GM19328 (cell line): Measurements from ENCODE around the gene MUC15.

Experiments
- ATAC-seq: cut with Tn5 transposase; IDR thresholded peaks from one replicate; pipeline ENCODE4 v1.9.1; 2021; ENCODE audit warnings: mild to moderate bottlenecking, moderate library complexity; ENCODE audit not compliant: unreplicated experiment

Gene MUC15

DNA sequence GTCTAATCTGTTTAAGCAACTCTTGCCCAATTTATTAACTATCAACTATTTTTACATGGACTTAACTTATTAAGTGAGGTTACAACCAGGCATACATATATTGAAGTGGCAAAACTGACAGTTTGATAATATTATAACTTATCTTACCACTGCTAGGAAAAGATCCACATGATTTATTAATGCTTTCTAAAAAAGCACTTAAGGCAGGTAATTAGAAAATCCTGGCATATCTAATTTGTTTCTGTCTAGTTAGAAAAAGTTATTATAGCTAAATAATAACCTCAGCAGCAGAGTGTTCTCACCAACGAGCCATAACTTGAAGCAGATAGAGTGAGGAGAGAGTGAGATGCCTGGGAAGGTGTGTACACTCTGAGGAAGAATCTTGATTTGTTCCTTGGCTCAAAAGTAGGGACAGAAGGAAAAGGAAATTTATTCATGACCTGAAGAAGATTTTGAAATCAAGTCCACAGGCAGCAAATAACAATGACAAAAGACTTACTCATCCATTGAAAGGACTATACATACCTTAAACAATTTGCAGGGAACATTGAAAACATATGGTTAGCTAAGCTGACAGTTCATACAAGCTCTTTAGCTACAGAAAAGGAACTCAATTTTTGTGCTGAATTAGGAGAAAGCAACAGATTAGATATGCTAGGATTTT, 7.1 kb upstream of the MUC15 start:
- no peak for ATAC-seq

DNA sequence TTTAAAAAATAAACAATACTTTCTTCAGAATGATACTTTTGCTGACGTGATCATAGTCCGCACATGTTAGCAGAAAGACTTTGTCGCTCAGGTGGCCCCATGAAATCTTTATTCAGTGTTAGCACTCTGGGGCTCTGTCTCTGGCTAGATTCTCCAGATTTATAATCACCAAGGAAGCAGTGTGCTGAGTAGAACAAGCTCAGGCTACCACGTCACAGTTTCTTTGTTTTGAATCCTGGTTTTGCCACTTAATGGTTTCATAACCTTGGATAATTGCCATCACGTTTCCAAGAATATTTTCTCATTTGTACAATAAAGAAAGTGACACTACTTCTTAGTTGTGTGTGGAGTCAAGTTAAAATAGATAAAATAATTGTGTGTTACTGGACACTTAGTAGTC, 3.9 kb upstream of the MUC15 start:
- no peak for ATAC-seq

DNA sequence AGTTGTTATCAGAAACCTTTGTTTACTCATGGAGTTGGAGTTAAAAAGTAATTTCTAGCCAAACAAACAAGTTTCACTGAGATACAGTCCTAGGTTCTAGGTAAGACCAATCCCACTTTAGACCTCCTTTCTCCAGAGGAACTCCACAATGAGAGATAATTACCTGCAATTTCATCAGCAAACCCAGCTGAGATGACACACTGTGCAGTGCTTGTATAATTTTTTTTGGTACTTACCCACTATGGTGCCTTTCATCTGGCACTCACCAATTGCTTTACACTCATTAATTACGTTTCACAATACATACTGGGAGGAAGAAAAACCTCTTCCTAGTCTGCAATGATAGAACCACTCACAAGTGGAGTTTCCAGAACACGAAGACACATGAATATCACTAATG, 1.8 kb upstream of the MUC15 start:
- no peak for ATAC-seq

DNA sequence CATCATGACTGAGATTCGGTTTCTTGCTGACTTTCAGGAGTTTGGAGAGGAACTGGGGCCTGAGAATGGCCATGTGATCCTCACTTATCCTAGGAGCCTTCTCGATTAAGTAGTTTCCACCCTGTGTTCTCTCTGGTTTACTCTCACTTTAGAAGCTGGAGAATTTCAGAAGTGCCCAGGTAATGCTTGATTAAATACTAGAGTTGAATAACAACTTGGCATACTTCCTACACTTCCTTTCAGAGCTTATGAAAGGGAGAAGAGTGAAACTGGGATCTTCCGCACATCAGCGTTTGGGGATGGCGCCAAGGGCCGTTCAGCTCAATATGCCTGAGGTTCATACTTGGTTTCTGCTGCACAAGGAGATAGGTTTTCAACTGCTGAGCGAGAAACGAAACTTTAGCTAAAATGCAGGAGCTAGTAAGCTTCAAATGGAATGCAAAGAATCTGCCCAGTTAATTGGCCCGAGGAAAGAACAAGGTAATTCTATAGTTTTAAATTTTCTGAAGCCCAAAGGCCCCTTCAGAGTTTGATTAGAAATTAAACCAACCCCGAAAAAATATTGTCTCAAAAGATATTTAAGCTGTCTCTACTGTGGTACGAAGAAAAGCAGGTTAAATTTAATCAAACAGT, 823 bp upstream of the MUC15 start:
- no peak for ATAC-seq

DNA sequence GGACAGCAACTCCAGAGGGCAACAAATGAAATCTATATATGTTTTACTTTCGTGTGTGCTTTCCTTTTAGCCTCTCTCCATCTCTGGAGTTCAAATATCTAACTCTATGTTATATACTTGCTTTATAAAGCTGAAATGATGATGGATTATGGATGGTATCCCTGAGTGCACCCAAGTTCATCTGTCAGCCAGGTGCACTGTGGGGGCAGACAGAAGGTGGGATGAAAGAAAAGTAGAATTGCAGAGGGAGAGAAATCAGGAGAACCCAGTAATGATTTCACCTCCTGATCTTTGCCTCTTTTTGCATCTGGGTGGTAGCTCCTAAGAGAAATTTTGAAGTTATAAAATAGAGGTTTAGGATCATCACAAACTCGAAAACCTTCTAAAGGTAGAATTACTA, 2.4 kb downstream of the MUC15 start:
- no peak for ATAC-seq

DNA sequence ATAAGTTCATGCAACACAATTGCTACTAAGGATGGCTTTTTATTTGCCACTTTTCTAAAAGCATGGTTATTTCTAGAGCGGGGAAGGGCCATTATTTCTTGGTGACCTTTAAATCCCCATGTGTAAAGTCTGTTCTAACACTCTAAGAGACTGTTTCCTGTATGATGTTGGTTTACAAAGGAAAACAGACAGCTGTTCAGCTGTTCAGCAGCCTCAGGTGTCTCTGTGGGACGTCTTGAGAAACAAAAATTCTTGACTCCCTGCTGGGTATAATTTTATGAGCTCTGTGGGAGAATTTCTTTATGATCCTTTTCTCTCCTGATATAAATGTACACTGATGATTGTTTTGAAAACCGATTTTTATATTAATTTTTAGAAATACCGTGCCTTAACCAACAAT, 13.9 kb downstream of the MUC15 start:
- ATAC-seq, result no peak

DNA sequence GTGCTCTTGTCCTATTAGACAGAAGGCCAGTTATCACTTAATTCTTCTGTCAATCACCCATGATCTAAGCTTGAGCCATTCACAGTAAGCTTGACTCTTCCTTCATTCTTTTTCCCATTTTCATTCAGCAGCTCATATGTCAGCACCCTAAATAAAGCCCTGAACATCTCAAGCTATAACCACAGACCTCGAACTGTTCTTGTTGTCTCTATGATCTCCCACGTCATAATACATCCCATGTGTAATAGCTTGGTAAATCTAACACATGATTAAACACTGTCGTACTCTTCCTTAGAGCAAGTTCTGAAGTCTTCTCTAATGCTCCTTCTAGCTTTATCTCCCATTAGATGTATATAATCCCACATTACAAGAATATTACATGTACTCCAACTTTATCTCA, 14.4 kb downstream of the MUC15 start:
- ATAC-seq, result no peak

DNA sequence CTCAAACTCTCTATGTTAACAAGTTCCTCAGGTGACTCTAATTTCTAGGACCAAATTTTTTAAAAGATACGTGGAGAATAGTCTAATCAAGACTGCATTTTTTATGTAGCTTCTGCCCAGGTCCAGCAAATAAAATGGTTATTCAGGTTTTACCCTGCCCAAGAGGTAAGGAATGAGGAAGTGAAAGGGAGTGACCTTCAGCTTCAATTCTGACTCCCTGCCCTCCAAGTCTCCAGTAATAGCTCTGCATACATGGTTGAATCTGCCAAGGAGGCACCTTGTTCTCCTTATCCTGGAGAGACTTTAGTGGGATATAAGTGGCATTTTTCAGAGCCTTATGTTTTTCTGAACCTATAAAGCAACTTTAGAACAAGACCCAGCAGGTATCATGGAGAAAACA, 15.5 kb downstream of the MUC15 start:
- ATAC-seq, result no peak

DNA sequence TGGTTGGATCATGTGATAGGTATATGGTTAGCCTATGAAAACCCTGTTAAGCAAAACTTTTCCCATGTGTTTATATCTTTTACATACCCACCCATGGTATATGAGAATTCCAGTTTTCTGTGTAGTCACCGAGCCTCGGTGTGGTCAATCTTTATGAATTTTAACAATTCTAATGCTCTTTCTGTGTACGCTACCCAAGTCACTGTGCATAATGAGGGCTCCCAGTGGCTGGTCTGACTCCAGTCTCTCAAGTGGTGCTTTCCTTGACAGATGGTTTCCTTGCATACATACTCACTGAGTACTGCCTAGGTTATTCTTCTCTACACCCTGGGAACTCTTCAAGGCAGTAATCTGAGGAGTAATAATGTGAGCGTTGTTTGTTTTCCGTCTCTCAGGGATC, 17.6 kb downstream of the MUC15 start:
- ATAC-seq, result no peak

DNA sequence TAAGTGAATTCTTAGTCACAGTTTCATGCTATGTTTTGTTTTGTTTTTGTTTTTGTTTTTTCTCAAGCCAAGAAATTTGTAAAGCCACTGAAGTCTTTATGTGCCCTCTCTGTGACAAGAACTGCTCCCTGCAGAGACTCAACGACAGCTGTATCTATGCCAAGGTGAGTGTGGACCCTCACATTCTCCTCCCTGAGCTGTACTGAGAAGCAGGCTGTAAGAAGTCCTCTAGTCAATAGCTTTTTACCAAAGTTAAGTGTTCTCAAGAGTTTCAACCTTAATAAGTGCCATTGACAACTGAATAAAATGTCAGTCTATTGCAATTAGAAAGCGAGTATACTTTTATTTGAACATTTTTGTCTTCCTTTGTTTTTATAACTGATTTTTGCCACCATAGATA, 18.9 kb downstream of the MUC15 start:
- no peak for ATAC-seq

DNA sequence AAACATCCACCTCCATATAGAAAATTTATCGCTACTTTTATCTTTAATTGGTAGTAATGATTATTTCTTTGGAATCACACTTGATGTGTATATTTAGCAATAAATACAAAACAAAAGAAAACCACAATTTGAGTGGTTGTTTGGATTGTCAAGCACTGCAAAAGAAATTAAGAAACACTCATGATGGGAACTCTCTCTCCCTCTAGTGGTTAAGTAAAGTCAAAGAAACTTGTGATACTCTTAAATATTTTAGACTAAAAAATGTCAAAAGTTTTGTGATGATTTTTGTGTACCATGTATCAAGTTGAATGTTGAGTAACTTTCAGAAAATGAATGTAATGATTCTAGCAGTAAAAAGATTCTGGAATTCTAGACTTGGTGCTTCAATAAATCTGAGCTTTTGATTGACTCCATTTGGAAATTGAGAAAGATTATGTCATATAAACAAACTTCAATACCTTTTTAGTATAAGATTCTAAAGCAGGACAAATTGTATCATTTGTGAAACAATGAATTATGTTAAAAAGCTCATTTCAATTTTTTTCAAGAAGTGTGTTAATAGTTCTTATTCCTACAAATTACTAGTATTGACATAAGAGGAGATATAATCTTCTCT, 20.8 kb downstream of the MUC15 start:
- no peak for ATAC-seq

DNA sequence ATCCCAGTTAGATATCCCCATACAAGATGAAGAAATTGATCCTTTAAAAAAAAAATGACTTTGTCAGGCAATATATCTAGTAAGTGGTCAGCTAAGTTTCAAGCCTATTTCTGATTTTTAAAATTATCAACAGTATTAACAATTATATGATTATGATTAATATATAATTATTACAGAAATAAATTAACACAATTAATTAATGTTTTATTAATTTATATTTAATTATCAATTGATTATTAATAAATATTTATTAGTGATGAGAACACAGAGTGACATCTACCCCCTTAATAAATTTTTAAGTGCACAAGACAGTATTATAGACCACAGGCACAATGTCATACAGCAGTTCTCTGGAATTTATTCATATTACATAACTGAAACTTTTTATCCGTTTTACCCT, 22.0 kb downstream of the MUC15 start:
- no peak for ATAC-seq

DNA sequence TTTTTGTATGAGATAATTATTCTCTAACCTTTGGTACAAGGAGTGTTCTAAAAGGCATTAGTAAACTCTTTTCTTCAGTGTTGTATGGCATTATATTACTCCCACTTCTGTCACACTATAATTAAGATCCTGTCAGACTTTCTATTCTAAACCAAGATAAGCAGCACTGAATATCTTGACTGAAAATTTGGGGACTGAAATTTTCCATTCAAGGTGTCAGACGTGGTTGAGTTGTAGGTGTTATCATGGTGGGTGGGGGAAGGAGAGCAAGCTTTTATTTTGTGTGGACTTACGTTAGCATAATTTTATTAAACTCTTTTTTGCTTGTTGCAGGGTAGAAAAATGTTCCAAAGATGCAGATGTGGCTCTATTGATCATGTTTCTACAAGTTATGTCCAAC, 22.9 kb downstream of the MUC15 start:
- no peak for ATAC-seq

DNA sequence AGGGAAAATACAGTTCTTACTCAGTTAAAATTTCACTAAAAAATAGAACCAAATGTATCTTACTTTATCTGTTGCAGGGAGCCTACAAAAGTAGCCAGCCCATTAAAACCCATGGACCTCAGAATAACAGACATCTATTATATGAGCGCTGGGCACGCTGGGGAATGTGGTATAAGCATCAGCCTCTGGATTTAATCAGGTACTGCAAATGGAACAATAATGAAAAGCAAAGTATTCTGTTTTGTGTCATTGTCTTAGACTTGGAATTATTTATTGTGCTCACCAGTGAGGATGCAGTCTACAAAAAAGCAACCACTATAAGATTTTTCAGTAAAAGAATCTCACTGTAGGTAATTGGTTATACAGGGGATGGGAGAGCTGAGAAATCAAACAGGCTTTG, 30.2 kb downstream of the MUC15 start:
- ATAC-seq, result no peak

DNA sequence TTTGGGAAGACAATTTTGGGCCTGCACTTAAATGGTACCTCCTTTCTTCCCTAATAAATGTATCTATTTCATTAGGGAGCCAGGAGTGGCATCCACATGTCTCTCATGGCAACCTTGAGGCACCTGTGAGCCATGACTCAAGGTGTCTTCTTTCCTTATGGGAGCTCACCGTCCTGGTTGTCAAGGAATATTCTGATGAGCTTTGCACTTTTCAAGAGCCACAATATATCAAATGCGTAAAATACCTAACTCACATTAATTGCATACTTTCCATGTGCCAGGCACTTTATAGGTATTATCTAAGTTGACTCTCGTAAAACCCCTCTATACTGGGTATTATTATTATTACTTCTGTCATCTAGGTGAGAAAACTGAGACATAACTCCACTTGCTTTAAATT, 32.5 kb downstream of the MUC15 start:
- ATAC-seq, result no peak

DNA sequence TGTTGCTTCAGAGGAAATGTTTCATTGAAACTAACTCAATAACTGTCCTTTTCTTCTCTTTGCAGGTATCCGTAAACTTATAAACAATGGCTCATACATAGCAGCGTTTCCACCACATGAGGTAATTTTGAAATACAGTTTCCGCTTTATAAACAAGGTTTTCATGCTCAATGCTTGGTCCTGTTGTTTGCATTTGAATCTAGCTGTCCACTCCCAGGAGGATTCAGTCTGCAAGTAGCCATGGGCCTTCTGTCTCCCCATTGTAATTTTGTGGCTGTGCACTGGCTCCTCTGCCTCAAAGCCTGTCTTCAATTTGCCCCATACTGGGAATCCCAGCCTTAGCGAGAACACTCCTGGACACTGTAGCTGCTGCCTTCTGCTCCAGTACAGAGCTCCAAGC, 34.7 kb downstream of the MUC15 start:
- no peak for ATAC-seq

DNA sequence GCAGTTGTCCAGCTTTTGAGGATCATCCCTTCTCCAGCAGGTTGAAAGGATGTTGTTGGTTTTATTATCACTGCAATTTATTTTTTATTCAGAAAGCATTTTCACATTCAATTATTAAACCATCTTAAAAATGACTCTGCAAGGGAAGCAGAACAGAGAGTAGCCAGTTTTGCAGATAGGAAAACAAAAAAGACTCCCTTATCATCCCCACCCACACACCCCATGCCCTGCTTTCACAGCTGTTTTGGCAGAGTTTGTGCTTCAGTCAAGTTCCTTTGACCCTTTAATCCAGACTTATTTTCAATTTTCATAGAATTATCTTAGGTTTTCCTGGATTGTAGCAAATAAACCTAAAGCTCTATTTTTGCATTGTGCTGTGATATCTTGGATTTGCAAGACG, 44.4 kb downstream of the MUC15 start:
- no peak for ATAC-seq

DNA sequence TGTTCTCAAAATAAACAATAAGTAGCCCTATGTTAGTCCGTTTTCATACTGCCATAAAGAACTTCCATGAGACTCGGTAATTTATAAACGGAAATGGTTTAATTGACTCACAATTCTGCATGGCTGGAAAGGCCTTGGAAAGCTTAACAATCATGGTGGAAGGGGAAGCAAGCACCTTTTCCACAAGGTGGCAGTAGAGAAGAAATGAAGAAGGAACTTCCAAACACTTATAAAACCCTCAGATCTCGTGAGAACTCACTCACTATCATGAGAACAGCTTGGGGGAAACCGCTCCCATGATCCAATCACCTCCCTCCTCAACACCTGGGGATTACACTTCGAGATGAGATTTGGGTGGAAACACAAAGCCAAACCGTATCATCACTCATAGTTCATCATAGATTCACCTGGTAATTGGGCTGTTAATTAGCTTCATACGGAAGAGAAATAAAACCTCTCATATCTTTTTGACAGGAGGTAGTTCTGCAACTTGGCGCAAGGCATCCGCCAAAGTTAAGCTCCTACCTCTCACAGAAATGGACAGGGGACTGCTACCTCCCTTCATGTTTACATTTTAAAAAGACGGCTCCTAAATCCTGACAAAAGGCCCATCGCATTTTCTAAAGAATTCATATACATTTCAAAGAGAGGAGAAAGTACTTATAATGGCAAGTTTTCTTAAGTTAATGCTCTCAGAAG, 49.0 kb downstream of the MUC15 start:
- no peak for ATAC-seq

DNA sequence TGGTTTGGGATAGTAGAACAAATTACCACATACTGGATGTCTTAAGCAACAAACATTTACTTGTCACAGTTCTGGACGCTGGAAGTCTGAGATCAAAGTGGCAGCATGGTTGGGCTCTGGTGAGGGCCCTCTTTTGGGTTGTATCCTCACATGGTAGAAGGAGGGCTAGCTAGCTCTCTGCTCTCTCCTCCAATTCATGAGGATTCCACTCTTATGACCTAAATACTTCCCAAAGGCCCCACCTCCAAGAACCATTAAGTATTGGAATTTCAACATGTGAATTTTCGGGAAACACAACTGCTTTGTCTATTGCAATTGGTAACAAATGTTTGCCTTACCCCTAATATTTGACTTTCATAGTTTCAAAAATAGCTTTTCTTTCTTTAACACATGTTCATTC, 52.6 kb downstream of the MUC15 start:
- no peak for ATAC-seq

DNA sequence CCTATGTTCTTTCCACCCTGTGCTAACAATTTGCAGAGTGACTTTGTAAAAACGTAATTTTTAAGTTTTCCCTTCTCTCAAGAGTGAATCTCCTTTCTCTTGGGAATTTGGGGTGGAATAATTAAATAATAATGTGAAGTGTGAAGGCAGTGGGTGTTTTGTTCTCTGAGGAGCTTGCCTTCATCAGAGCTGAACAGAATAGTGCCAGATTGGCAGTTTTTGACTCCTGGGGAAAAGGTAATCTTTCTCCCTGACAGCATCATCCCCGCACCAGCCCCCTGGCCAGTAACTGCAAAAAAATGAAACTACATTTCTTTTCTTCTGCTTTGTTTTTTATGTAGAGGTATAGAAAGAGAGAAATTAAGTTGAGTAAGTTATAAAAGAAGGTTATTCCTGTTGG, 59.9 kb downstream of the MUC15 start:
- ATAC-seq, result no peak

DNA sequence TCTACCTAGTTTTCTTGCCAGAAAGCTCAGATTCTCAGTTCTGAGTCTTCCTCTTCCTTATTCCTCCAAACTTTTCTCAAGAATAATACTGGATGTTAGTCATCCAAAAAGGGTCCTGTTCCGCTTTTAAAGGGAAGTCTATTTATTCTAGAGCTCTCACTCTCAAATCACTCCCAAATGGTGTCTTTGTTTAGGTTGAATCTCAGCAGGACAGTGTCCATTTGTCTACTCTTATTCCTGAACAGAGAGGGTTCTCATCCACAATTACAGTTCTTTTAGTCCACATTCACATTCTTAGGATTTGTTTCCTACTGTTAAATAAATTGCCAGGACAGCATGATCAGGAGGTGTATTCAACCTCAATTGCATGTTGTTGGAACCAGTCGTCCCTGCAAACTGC, 61.3 kb downstream of the MUC15 start:
- ATAC-seq, result no peak

DNA sequence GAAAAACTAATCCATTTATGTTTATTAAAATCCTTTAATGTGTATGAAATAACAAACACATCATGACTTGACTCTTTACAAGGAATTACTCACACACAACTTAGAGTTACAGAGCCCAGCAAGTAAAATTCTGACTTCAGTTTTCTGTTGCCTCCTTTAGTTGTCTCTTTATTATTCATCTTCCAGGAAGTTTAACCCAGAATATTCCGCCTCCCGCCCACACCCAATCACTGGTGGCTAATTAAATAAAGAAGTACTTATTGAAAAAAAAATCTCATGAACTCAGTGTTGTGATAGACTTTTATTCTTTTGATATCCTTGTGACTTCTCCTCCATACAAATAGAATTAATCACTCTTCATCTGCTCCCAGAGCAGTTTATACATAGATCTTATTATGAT, 61.9 kb downstream of the MUC15 start:
- no peak for ATAC-seq
